PC-9 (cell line): Measurements from ENCODE around the gene JMJD1C.

ENCODE experiments used
- CTCF ChIP-seq: fragments of 200-600 bp; sonication (generic); conservative IDR thresholded peaks from 2 replicates; pipeline ENCODE4 v1.6.1; 2017; ENCODE audit warnings: mixed run types, antibody characterized with exemption, mild to moderate bottlenecking, moderate library complexity
- EZH2 ChIP-seq: fragments of 200-600 bp; sonication (generic); IDR thresholded peaks from 2 replicates; pipeline ENCODE4 v1.8.0; 2017; ENCODE audit warnings: antibody characterized with exemption, low read depth

DNA sequence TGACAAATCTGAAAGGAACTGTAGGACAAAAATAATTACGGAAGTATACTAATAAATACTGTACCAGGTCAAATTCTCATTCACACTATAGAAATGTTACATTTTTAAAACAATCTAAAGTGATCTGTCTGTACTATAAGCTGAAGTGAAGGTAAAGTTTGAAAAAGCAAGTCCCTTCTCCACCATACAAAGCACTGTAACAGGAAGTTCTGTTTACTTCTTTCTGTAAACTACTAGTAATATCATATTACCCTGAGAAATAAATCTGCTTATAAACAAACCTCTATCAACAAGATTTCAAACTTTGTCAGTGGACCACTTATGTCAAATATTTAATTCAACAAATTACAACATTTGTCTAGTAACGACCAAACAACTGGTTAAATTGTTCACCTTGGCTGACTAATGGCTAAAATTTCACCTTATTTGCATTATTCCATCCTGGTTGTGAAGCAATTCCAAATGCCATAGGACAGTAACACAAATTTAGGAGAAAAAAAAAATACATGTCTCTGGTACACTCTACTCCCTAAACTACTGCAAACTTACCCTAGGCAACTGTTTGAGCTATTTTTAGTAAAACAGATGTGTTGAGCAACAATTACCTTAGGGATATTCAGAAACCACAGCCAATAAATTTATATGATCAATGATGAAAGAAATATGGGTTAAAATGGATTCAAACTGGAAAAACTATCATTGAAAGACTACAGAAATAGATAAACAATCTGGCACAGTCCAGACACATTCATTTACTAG lies 206.7 kb downstream of the JMJD1C start:
- TF ChIP-seq CTCF (no peak), EZH2 (no peak)
